DOHH2 (cell line): ENCODE data around the gene FAM76B.

Experiments
- H3F3A ChIP-seq: fragments of 200-600 bp; sonication (generic), shearing (Covaris generic); 2 replicates; pipeline ENCODE4 v1.6.0; 2016; ENCODE audit warnings: antibody characterized with exemption, mild to moderate bottlenecking; ENCODE audit not compliant: control insufficient read depth, insufficient read depth
- H3K27ac ChIP-seq: fragments of 200-600 bp; sonication (generic); 2 replicates; pipeline ENCODE4 v1.5.1; 2014; ENCODE audit warnings: low read depth, mild to moderate bottlenecking, low read length, moderate library complexity
- H3K27me3 ChIP-seq: fragments of 200-600 bp; sonication (generic); 2 replicates; pipeline ENCODE4 v1.6.1; 2014; ENCODE audit warnings: mild to moderate bottlenecking, low read length, mixed read lengths; ENCODE audit not compliant: control insufficient read depth
- H3K36me3 ChIP-seq: fragments of 200-600 bp; sonication (generic); 2 replicates; pipeline ENCODE4 v1.6.1; 2014; ENCODE audit warnings: mild to moderate bottlenecking, low read length, moderate library complexity, mixed read lengths; ENCODE audit not compliant: control insufficient read depth
- H3K4me1 ChIP-seq: fragments of 200-600 bp; sonication (generic); 2 replicates; pipeline ENCODE4 v1.6.1; 2014; ENCODE audit warnings: mild to moderate bottlenecking, low read length, mixed read lengths; ENCODE audit not compliant: control insufficient read depth
- H3K4me2 ChIP-seq: fragments of 200-600 bp; sonication (generic); 2 replicates; pipeline ENCODE4 v1.6.0; 2014; ENCODE audit warnings: mild to moderate bottlenecking, low read length, moderate library complexity
- H3K4me3 ChIP-seq: fragments of 200-600 bp; sonication (generic); 2 replicates; pipeline ENCODE4 v1.5.1; 2014; ENCODE audit warnings: mild to moderate bottlenecking, low read length, mixed read lengths
- H3K79me2 ChIP-seq: fragments of 200-600 bp; sonication (generic); 2 replicates; pipeline ENCODE4 v1.6.1; 2014; ENCODE audit warnings: mild to moderate bottlenecking, low read length, mixed read lengths; ENCODE audit not compliant: control insufficient read depth
- H3K9me2 ChIP-seq: fragments of 200-600 bp; sonication (generic); replicated peaks from 2 replicates; pipeline ENCODE4 v1.6.1; 2014; ENCODE audit warnings: mild to moderate bottlenecking, low read length, mixed read lengths; ENCODE audit not compliant: control insufficient read depth
- H3K9me3 ChIP-seq: fragments of 200-600 bp; sonication (generic); 2 replicates; pipeline ENCODE4 v1.6.1; 2014; ENCODE audit warnings: antibody characterized with exemption, low read length, mixed read lengths; ENCODE audit not compliant: control insufficient read depth, insufficient read depth
- H4K20me1 ChIP-seq: fragments of 200-600 bp; sonication (generic); 2 replicates; pipeline ENCODE4 v1.6.0; 2014; ENCODE audit warnings: low read depth, mild to moderate bottlenecking, antibody characterized with exemption, low read length, moderate library complexity; ENCODE audit not compliant: control insufficient read depth, insufficient read depth
- EZH2phosphoT487 ChIP-seq: fragments of 200-600 bp; sonication (generic); IDR thresholded peaks from 2 replicates; pipeline ENCODE4 v1.6.1; 2017; ENCODE audit warnings: borderline replicate concordance, mild to moderate bottlenecking, antibody characterized with exemption, low read length, moderate library complexity, mixed read lengths
- TF ChIP-seq, protein P1 (sequence below): fragments of 200-600 bp; sonication (generic); IDR thresholded peaks from one replicate; pipeline ENCODE4 v1.5.1; 2014; ENCODE audit warnings: antibody characterized with exemption, mild to moderate bottlenecking, low read depth, low read length; ENCODE audit not compliant: poor library complexity, severe bottlenecking

The FAM76B gene

DNA sequence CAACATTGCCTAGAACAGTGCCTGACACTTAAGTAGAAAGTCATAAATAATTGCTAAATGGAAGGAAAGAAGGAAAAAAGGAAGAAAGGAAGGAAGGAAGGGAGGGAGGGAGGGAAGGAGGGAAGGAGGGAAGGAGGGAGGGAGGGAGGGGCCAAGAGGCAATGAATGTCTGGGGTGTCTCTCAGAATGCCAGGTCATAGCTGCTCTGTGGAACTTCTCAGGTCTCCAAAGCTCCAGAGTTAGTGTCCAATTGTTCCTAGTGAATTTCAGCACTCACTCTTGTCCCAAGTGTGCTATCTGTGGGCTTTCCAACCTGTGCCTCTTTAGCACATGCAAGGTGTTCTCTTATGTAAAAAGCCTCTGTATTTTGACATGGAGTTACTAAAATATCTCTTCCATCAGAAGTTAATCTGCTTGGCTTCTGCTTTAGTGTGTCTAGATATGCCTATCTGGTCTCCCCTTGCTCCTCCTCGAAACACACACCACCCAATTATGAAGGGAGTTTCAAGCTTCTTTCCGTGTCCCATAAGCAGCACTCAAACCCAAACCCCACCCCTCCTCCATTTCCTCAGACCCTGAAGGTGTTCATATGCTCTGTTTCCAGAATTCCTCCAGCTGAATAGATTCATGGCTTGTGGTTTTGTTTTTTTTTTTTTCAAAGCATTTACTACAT is 56.5 kb downstream of the FAM76B start:
- TF ChIP-seq EZH2phosphoT487 = no peak
- Histone ChIP-seq H3K4me1 (peaks cover 25% of the 10 kb centered on the region), H3K4me3 (no peak overlapping the region), H3F3A (no peaks in the 10 kb centered on the region), H3K27ac (no peak overlapping the region), H3K27me3 (no peaks in the 10 kb centered on the region), H3K79me2 (no peaks in the 10 kb centered on the region), H4K20me1 (no peaks in the 10 kb centered on the region), H3K36me3 (no peaks in the 10 kb centered on the region), H3K4me2 (no peak overlapping the region), H3K9me3 (no peaks in the 10 kb centered on the region), H3K9me2 (no peaks in the 10 kb centered on the region)

DNA sequence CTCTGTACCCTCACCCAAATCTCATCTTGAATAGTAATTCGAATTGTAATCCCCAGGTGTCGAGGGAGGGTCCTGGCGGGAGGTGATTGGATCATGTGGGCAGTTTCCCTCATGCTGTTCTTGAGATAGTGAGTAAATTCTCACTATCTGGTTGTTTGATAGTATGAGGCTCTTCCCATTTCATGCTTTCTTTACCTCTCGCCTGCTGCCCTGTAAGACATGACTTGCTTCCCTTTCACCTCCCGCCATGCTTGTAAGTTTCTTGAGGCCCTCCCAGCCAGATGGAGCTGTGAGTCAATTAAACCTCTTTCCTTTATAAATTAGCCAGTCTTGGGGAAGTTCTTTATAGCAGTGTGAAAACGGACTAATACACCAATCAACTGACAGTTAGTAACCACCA is 60.1 kb downstream of the FAM76B start:
- Histone ChIP-seq H3K79me2 (no peaks in the 10 kb centered on the region), H3K9me2 (no peaks in the 10 kb centered on the region), H4K20me1 (no peaks in the 10 kb centered on the region), H3K4me1 (peaks cover 11% of the 10 kb centered on the region), H3K36me3 (no peaks in the 10 kb centered on the region), H3K4me3 (no peak overlapping the region), H3K27ac (no peak overlapping the region), H3K27me3 (no peaks in the 10 kb centered on the region), H3K9me3 (no peaks in the 10 kb centered on the region), H3K4me2 (no peak overlapping the region), H3F3A (no peaks in the 10 kb centered on the region)
- TF ChIP-seq, protein P1, sequence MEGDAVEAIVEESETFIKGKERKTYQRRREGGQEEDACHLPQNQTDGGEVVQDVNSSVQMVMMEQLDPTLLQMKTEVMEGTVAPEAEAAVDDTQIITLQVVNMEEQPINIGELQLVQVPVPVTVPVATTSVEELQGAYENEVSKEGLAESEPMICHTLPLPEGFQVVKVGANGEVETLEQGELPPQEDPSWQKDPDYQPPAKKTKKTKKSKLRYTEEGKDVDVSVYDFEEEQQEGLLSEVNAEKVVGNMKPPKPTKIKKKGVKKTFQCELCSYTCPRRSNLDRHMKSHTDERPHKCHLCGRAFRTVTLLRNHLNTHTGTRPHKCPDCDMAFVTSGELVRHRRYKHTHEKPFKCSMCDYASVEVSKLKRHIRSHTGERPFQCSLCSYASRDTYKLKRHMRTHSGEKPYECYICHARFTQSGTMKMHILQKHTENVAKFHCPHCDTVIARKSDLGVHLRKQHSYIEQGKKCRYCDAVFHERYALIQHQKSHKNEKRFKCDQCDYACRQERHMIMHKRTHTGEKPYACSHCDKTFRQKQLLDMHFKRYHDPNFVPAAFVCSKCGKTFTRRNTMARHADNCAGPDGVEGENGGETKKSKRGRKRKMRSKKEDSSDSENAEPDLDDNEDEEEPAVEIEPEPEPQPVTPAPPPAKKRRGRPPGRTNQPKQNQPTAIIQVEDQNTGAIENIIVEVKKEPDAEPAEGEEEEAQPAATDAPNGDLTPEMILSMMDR = no peak
- TF ChIP-seq EZH2phosphoT487 = no peak

DNA sequence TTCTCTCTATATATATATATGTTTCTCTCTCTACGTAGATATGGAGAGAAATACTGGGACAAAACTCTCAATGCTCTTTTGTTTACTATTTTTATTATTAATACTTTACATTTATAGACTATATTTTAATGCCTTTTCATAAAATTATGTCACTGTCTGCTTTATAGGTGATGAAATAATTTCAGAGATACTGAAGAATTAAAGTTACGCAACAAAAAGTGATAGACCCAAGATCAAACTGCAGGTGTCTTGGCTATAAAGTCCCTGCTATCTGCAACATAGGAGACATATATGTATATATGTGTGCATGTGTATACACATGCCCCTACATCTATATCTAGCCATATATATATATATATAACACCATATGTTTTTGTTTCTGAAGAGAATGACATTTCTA is 60.8 kb downstream of the FAM76B start:
- TF ChIP-seq, protein P1 = no peak
- no peak for TF ChIP-seq EZH2phosphoT487
- H3K4me3 ChIP-seq = no peak overlapping the region
- no peaks in the 10 kb centered on the region for H3F3A ChIP-seq
- no peak overlapping the region for H3K27ac ChIP-seq
- H4K20me1 ChIP-seq = no peaks in the 10 kb centered on the region
- no peaks in the 10 kb centered on the region for H3K9me3 ChIP-seq
- no peak overlapping the region for H3K4me2 ChIP-seq
- H3K79me2 ChIP-seq = no peaks in the 10 kb centered on the region
- H3K36me3 ChIP-seq = no peaks in the 10 kb centered on the region
- no peaks in the 10 kb centered on the region for H3K27me3 ChIP-seq
- H3K9me2 ChIP-seq = no peaks in the 10 kb centered on the region
- H3K4me1 ChIP-seq = peaks cover 5% of the 10 kb centered on the region

DNA sequence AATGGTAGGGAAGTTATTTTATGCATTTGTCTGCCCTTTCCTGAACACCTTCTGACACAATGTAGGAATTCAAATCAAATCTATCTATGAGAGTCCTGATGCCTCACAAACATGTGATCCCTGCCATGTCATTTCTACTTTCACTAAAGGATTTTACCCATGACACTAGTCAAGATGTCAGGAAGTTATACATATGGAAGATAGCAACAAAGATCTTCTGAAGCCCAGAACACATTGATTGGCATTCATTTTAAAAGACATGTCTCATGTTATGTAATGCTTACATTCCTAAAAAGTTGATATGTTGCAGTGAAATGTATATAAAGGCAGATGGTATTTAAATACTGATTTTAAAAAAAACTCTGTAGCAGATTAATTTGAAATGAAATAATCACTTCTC is 61.5 kb downstream of the FAM76B start:
- Histone ChIP-seq H3K36me3 (no peaks in the 10 kb centered on the region), H3K4me2 (no peak overlapping the region), H3K9me2 (no peaks in the 10 kb centered on the region), H3K9me3 (no peaks in the 10 kb centered on the region), H3K4me1 (no peaks in the 10 kb centered on the region), H3F3A (no peaks in the 10 kb centered on the region), H3K4me3 (no peak overlapping the region), H3K79me2 (no peaks in the 10 kb centered on the region), H3K27ac (no peak overlapping the region), H3K27me3 (no peaks in the 10 kb centered on the region), H4K20me1 (no peaks in the 10 kb centered on the region)
- TF ChIP-seq, protein P1 = no peak
